Stomach (tissue), 9 donors: ENCODE data around the gene PRXL2A. TPM values are rescaled to one million over a fixed set of nuclear protein-coding genes. Genes with fewer than 3 reads are reported as not detected.
A peak's percentile ranks its signal among the peaks of the same experiment; 100 is the strongest.

Source experiments
- DNase-seq, 2 donors: peaks; one replicate each; pipeline versions ENCODE4 v3.0.0 to v3.0.0-alpha.2; 2013 to 2019
- H3K27ac ChIP-seq, 5 donors: fragments of 200-600 bp in 4 of 5; sonication (generic) in 4 of 5; one replicate each; pipeline ENCODE4 v1.5.1; 2013 to 2019; ENCODE audit warnings: mild to moderate bottlenecking in 1 of 5, moderate library complexity in 1 of 5
- H3K27me3 ChIP-seq, 3 donors: fragments of 200-600 bp; sonication (generic); one replicate each; pipeline ENCODE4 v1.5.1; 2017 to 2019; ENCODE audit warnings: mixed run types in 1 of 3
- H3K36me3 ChIP-seq, 4 donors: fragments of 200-600 bp; sonication (generic); 1 replicate in 3 of 4; 2 replicates in 1 of 4; pipeline ENCODE4 v1.5.1; 2016 to 2019
- H3K4me1 ChIP-seq, 4 donors: fragments of 200-600 bp; sonication (generic); one replicate each; pipeline ENCODE4 v1.5.1; 2016 to 2019
- H3K4me3 ChIP-seq, 4 donors: fragments of 200-600 bp; sonication (generic) in 3 of 4; one replicate each; pipeline ENCODE4 v1.5.1; 2016 to 2019; ENCODE audit warnings: mild to moderate bottlenecking in 1 of 4
- H3K9me3 ChIP-seq, 4 donors: fragments of 200-600 bp; sonication (generic); one replicate each; pipeline ENCODE4 v1.5.1; 2016 to 2019
- CTCF ChIP-seq, 7 experiments: fragments of 450-650 bp in 4 of 7; fragments of 200-600 bp in 3 of 7; sonication (generic) in 3 of 7; IDR thresholded peaks; one replicate each; pipeline ENCODE4 v1.5.1; 2016 to 2019; ENCODE audit warnings: antibody characterized with exemption in 7 of 7, control low read depth in 2 of 7, mild to moderate bottlenecking in 1 of 7
- EP300 ChIP-seq: sonication (generic); formaldehyde crosslinking; IDR thresholded peaks from one replicate; pipeline ENCODE4 v1.6.1; 2017; ENCODE audit warnings: antibody characterized with exemption
- POLR2A ChIP-seq, 4 donors: fragments of 450-650 bp; IDR thresholded peaks; one replicate each; pipeline ENCODE4 v1.6.1; 2016; ENCODE audit warnings: antibody characterized with exemption in 4 of 4, control low read depth in 2 of 4, mild to moderate bottlenecking in 1 of 4, moderate library complexity in 1 of 4
- POLR2AphosphoS5 ChIP-seq, 3 donors: sonication (generic); formaldehyde crosslinking; IDR thresholded peaks; one replicate each; pipeline ENCODE4 v1.6.1; 2016; ENCODE audit warnings: antibody characterized with exemption in 3 of 3
- WGBS, 5 donors: extraction: QIAGEN DNeasy Blood & Tissue Kit in 3 of 5; methylation state at CpG; one replicate each; pipeline versions ENCODE4 v1.1.5 to v1.1.7; 2013 to 2018; 5-methylcytosine and 5-hydroxymethylcytosine counted together
- intact Hi-C: fragments of 100-400 bp; cut with DNase I; formaldehyde crosslinking; loops from one replicate; pipeline ENCODE4 v1.15.1; 2023; ENCODE audit warnings: low total_unique reads
- polyA plus RNA-seq, 3 donors: library from polyadenylated mRNA; stranded (reverse); fragments of 200-250 nt; gene quantifications; one replicate each; pipeline ENCODE4 v1.2.3, GENCODE V29; 2013
- total RNA-seq, 5 donors: library from RNA; depleted of rRNA; stranded (reverse); fragments of >200 nt; gene quantifications; one replicate each; pipeline versions ENCODE4 v1.1.0 to v1.2.3, GENCODE V29; 2014 to 2016
- donor health status: healthy with polysubstance abuse.
- donor health status: Bipolar disorder and iron deficiency.
- donor health status: healthy.

PRXL2A gene
- total and polyA plus RNA-seq, 8 donors: 6.7 to 56.8 (median 17.8) TPM

GRCh38 chr10:80437227-80437626, 28.9 kb downstream of the PRXL2A start:
- no peak for DNase-seq
- intact Hi-C loops: no loop called here
- no peaks in the 10 kb centered on the region for H3K4me1 ChIP-seq
- H3K27me3 ChIP-seq: no peaks in the 10 kb centered on the region
- no peak overlapping the region for H3K4me3 ChIP-seq
- no peaks in the 10 kb centered on the region for H3K9me3 ChIP-seq
- H3K27ac ChIP-seq: no peak overlapping the region
- TF ChIP-seq POLR2A (IDR thresholded peaks at IDR 0.05) (no peak), EP300 (no peak), CTCF (IDR thresholded peaks at IDR 0.05) (no peak), POLR2AphosphoS5 (IDR thresholded peaks at IDR 0.05) (no peak)
- H3K36me3 ChIP-seq: peaks cover 0 to 7% (median 2%) of the 10 kb centered on the region in 4 donors
- 66 to 76% (median 73%) methylated on average over 2 of the region's 2 CpGs for WGBS, 5 donors

GRCh38 chr10:80441831-80442230, 33.5 kb downstream of the PRXL2A start:
- Histone ChIP-seq H3K4me1 (peaks cover 0 to 18% (median 2%) of the 10 kb centered on the region in 4 donors), H3K27me3 (no peaks in the 10 kb centered on the region), H3K9me3 (no peaks in the 10 kb centered on the region), H3K4me3 (no peak overlapping the region), H3K27ac (no peak overlapping the region), H3K36me3 (no peaks in the 10 kb centered on the region)
- intact Hi-C loops: no loop called here
- TF ChIP-seq POLR2AphosphoS5 (IDR thresholded peaks at IDR 0.05) (no peak), EP300 (no peak), CTCF (IDR thresholded peaks at IDR 0.05) (no peak), POLR2A (IDR thresholded peaks at IDR 0.05) (no peak)
- DNase-seq: no peak
- 91 to 94% (median 94%) methylated on average over 8 of the region's 8 CpGs for WGBS, 5 donors

GRCh38 chr10:80442879-80443278, 34.5 kb downstream of the PRXL2A start:
- H3K4me3 ChIP-seq: no peak overlapping the region
- intact Hi-C loops: no loop called here
- peaks cover 0 to 18% (median 2%) of the 10 kb centered on the region in 4 donors for H3K4me1 ChIP-seq
- TF ChIP-seq EP300 (no peak), POLR2AphosphoS5 (IDR thresholded peaks at IDR 0.05) (no peak), CTCF (IDR thresholded peaks at IDR 0.05) (no peak), POLR2A (IDR thresholded peaks at IDR 0.05) (no peak)
- no peak for DNase-seq
- H3K36me3 ChIP-seq: no peaks in the 10 kb centered on the region
- H3K27me3 ChIP-seq: no peaks in the 10 kb centered on the region
- H3K27ac ChIP-seq: no peak overlapping the region
- WGBS, 5 donors: 71 to 88% (median 74%) methylated on average over 3 of the region's 3 CpGs
- H3K9me3 ChIP-seq: no peaks in the 10 kb centered on the region

- H3K9me3 ChIP-seq: no peaks in the 10 kb centered on the region
- H3K4me1 ChIP-seq: peaks cover 0 to 18% (median 2%) of the 10 kb centered on the region in 4 donors
- H3K4me3 ChIP-seq: no peak overlapping the region
- peak in 1 of 2 donors; percentile 60 for DNase-seq
- 61 to 70% (median 65%) methylated on average over 5 to 6 of the region's 6 CpGs for WGBS, 5 donors
- no peaks in the 10 kb centered on the region for H3K27me3 ChIP-seq
- no peak overlapping the region for H3K27ac ChIP-seq
- no peak for TF ChIP-seq EP300
- TF ChIP-seq CTCF (IDR thresholded peaks at IDR 0.05): no peak
- no peak for TF ChIP-seq POLR2A (IDR thresholded peaks at IDR 0.05)
- no peak for TF ChIP-seq POLR2AphosphoS5 (IDR thresholded peaks at IDR 0.05)
- intact Hi-C loops: no loop called here
- H3K36me3 ChIP-seq: no peaks in the 10 kb centered on the region
Observed at GRCh38 chr10:80443531-80443974, 35.2 kb downstream of the PRXL2A start.
